ENCODE data around the gene CUEDC2. TPM values are rescaled to one million over a fixed set of nuclear protein-coding genes. Genes with fewer than 3 reads are reported as not detected.

CUEDC2 gene
- total RNA-seq, 2 experiments from 2014 or later: 60.8 to 72.7 TPM

- POLR2A ChIA-PET: interaction anchor here (0.6 to 1.1 kb wide), 2 partner anchors 8 to 11 kb away, joined by 3 read pairs; no protein-coding TSS in a partner anchor
- Mint-ChIP-seq H3K9me3 (ENCODE audit: low read depth) (no peaks in the 10 kb centered on the region), H3K36me3 (ENCODE audit: low read depth) (peaks cover 29% of the 10 kb centered on the region), H3K4me1 (peaks cover 25% of the 10 kb centered on the region), H3K27ac (peak overlapping the region; percentile 95), H3K27me3 (no peaks in the 10 kb centered on the region), H3K4me3 (no peak overlapping the region)
- CTCF ChIA-PET: interaction anchor here (0.7 to 4.8 kb wide), 7 partner anchors 9 to 284 kb away, joined by 3 to 25 read pairs (median 3); no protein-coding TSS in a partner anchor
- intact Hi-C loops (cut with DNase I, micrococcal nuclease): loop anchor here in 1 of 2 experiments (1.0 kb wide), 1 partner anchor 8 kb away; no protein-coding TSS in a partner anchor
- ATAC-seq (no peak), DNase-seq (no peak)
Observed at GRCh38 chr10:102453502-102453901, 21.1 kb upstream of the CUEDC2 start.

- peak; percentile 85 for DNase-seq
- peak; percentile 55 for ATAC-seq
- intact Hi-C loops (cut with DNase I, micrococcal nuclease): loop anchor here in 1 of 2 experiments (1.0 kb wide), 1 partner anchor 8 kb away; no protein-coding TSS in a partner anchor
- Mint-ChIP-seq H3K27me3 (no peaks in the 10 kb centered on the region), H3K4me1 (peaks cover 25% of the 10 kb centered on the region), H3K36me3 (ENCODE audit: low read depth) (peaks cover 29% of the 10 kb centered on the region), H3K9me3 (ENCODE audit: low read depth) (no peaks in the 10 kb centered on the region), H3K4me3 (peak overlapping the region; percentile 29), H3K27ac (peak overlapping the region; percentile 95)
- CTCF ChIA-PET: interaction anchor here (0.6 to 4.8 kb wide), 10 partner anchors 9 to 560 kb away, joined by 3 to 25 read pairs (median 3); no protein-coding TSS in a partner anchor
- POLR2A ChIA-PET: interaction anchor here (0.6 to 1.1 kb wide), 4 partner anchors 9 to 22 kb away, joined by 3 to 9 read pairs (median 3); no protein-coding TSS in a partner anchor
Observed at GRCh38 chr10:102452672-102453340, 20.4 kb upstream of the CUEDC2 start.

DNA sequence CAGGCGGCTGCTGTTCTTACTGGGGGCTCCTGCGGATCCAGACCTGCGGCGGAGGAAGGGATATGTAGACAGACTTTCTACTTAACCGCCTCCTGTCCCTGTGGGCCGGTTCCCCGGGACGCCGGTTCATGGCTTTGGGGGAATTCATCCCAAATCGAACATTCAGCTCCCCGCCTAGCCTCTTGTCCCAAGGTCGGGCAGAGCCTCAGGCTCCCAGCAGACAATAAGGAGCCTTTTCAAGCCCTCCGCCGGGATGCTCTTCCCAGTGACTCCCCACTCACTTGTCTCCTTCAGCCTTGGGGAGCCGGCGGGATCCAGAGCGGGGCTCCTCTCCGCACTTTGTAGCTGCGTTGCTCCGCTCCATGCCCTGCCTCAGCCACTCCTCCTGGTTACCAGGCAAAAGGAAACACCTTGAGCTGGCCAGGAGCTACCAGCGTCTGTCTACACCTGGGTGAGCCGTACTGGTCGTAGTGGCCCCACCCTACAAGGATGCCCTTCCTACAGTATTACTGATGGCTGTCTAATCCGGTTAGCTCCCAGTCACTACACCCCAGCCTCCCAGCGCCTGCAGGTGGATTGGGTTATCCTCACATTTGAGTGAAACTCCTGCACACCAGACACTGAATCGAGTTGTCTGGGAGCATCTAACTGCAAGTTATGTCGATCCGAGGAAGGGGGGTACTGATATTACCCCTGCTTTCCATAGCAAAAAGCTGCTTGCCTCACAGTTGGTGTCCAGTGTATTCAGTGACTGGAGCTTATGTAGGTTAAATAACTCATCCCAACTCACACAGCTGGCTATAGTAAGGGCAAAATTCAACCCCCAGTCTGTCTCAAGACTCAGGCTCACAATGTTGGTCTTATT lies 19.0 kb upstream of the CUEDC2 start, which contains the start of gene C10orf95:
Gene C10orf95, minus strand, starts transcription at position 439 of the 865 bp plus-strand sequence. CDS start 450 bp downstream, outside the sequence.
- H3K27ac Mint-ChIP-seq: peak within 1 kb of the TSS; percentile 95
- peak; percentile 20 for DNase-seq
- peak within 1 kb of the TSS; percentile 95 for H3K4me3 Mint-ChIP-seq
- H3K27me3 Mint-ChIP-seq: no peaks in the 10 kb centered on the region
- peaks cover 25% of the 10 kb centered on the region for H3K4me1 Mint-ChIP-seq
- H3K36me3 Mint-ChIP-seq (ENCODE audit: low read depth): peaks cover 24% of the 10 kb centered on the region
- no peak for ATAC-seq
- H3K9me3 Mint-ChIP-seq (ENCODE audit: low read depth): no peaks in the 10 kb centered on the region
- ChIA-PET POLR2A (interaction anchor here (0.8 to 2.1 kb wide), 7 partner anchors 11 to 126 kb away, joined by 3 to 11 read pairs (median 3); partner anchors contain the start of genes CUEDC2, FBXL15 and NFKB2), CTCF (interaction anchor here (0.5 to 4.8 kb wide), 18 partner anchors 11 to 1242 kb away, joined by 3 to 25 read pairs (median 4); partner anchors contain the start of genes CUEDC2 and FBXL15)
- intact Hi-C loops (cut with DNase I, micrococcal nuclease): loop anchor here in 1 of 2 experiments (1.0 to 2.0 kb wide), 2 partner anchors 27 to 51 kb away; partner anchors contain the start of gene ACTR1A

DNA sequence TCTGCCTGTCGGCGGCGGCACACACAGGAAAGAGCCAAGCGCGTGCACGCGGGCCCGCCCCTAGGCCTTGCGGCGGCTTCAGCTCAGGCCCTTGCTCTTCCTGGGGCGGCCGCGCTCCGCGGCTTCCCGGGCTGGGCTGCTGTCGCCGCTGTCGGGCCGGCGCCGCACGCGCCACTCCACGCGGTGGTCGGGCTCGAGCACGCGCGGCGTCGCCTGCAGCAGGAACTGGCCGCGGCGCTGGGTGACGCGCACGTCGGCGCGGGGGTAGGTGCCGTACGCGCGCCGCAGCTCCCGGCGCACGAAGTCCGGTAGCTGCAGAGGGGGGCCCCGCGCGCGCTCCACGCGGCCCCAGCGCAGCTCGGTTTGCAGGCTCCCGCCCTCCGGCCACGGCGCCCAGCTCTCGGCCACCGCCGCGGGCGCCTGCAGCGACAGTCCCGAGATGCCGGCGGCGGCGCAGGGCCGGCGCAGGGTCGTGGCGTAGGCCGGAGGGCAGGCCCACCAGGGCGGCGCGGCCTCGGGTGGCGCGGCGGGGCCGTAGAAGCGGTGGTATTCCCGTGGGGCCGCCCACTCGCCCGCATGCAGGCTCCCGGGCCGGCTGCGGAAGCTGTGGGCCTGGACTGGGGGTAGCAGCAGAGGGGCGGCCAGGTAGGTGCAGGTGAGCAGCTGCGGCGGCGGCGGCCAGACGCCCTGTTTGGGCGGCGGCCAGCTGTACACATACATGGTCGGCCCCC lies 18.2 kb upstream of the CUEDC2 start:
- ATAC-seq (peak; percentile 66), DNase-seq (peak; percentile 91)
- peaks cover 25% of the 10 kb centered on the region for H3K4me1 Mint-ChIP-seq
- peak overlapping the region; percentile 93 for H3K27ac Mint-ChIP-seq
- ChIA-PET CTCF (interaction anchor here (0.5 to 4.8 kb wide), 15 partner anchors 12 to 1243 kb away, joined by 3 to 25 read pairs (median 4); partner anchors contain the start of genes CUEDC2 and FBXL15), POLR2A (interaction anchor here (0.6 to 2.1 kb wide), 11 partner anchors 11 to 110 kb away, joined by 3 to 9 read pairs (median 3); partner anchors contain the start of genes CUEDC2, FBXL15 and NFKB2)
- H3K9me3 Mint-ChIP-seq (ENCODE audit: low read depth): no peaks in the 10 kb centered on the region
- H3K36me3 Mint-ChIP-seq (ENCODE audit: low read depth): peaks cover 21% of the 10 kb centered on the region
- H3K27me3 Mint-ChIP-seq: no peaks in the 10 kb centered on the region
- peak overlapping the region; percentile 95 for H3K4me3 Mint-ChIP-seq
- intact Hi-C loops (cut with DNase I, micrococcal nuclease): loop anchor here (1.0 to 2.0 kb wide), 10 partner anchors 11 to 298 kb away; partner anchors contain the start of genes ACTR1A (in 2 of the 2), CUEDC2 (in 1 of the 2) and NOLC1 (in 1 of the 2)

- Mint-ChIP-seq H3K27ac (peak overlapping the region; percentile 93), H3K4me3 (peak overlapping the region; percentile 95), H3K27me3 (no peaks in the 10 kb centered on the region), H3K4me1 (peaks cover 25% of the 10 kb centered on the region), H3K9me3 (ENCODE audit: low read depth) (no peaks in the 10 kb centered on the region), H3K36me3 (ENCODE audit: low read depth) (peaks cover 19% of the 10 kb centered on the region)
- ChIA-PET POLR2A (interaction anchor here (0.6 to 2.1 kb wide), 9 partner anchors 11 to 109 kb away, joined by 3 to 9 read pairs (median 3); partner anchors contain the start of genes CUEDC2, FBXL15 and NFKB2), CTCF (interaction anchor here (0.7 to 4.8 kb wide), 9 partner anchors 12 to 98 kb away, joined by 3 to 25 read pairs (median 5); partner anchors contain the start of genes CUEDC2 and FBXL15)
- ATAC-seq (no peak), DNase-seq (no peak)
- intact Hi-C loops (cut with DNase I, micrococcal nuclease): loop anchor here (1.0 to 2.0 kb wide), 10 partner anchors 11 to 298 kb away; partner anchors contain the start of genes ACTR1A (in 1 of the 2), CUEDC2 (in 1 of the 2) and NOLC1 (in 1 of the 2)
Observed at GRCh38 chr10:102450124-102450373, 17.7 kb upstream of the CUEDC2 start.

DNA sequence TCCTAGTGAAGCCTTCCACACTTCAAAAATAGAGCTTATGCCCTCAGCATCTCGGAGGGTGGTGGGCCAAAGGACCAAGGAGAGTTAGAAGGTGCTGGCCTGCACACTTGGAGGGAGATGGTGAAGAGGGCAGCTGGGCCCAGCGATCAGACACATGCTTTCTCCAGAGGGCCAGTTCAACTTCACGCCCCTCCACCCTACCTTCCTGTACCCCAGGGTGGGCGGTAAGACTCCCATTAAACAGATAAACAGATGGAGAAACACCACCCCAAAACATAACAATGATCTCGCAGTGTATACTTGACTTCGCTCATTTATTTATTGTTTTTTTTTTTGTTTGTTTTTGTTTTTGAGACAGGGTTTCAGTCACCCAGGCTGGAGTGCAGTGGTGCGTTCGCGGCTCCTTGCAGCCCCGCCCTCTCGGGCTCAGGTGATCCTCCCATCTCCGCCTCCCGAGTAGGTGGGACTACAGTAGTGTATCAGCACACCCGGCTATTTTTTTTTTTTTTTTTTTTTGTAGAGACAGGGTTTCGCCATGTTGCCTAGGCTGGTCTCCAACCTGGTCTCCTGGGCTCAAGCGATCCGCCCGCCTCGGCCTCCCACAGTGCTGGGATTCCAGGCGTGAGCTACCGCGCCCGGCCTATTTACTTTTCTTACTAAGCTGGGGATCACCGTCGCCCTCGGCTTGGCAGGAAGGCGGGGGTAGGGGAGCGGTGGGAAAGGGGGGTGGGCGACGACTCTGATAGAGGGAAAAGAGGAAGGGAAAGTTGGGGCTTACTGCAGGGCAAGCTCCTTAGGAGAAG lies 17.1 kb upstream of the CUEDC2 start:
- CTCF ChIA-PET: interaction anchor here (0.7 to 4.8 kb wide), 10 partner anchors 13 to 97 kb away, joined by 3 to 25 read pairs (median 6); partner anchors contain the start of genes CUEDC2 and FBXL15
- Mint-ChIP-seq H3K4me3 (peak overlapping the region; percentile 95), H3K4me1 (peaks cover 25% of the 10 kb centered on the region), H3K36me3 (ENCODE audit: low read depth) (peaks cover 17% of the 10 kb centered on the region), H3K27ac (peak overlapping the region; percentile 93), H3K27me3 (no peaks in the 10 kb centered on the region), H3K9me3 (ENCODE audit: low read depth) (no peaks in the 10 kb centered on the region)
- ATAC-seq (peak; percentile 75), DNase-seq (peak; percentile 94)
- intact Hi-C loops (cut with DNase I, micrococcal nuclease): loop anchor here (1.0 to 2.0 kb wide), 11 partner anchors 12 to 297 kb away; partner anchors contain the start of genes CUEDC2 (in 2 of the 2), ACTR1A (in 1 of the 2) and NOLC1 (in 1 of the 2)
- POLR2A ChIA-PET: interaction anchor here (0.6 to 2.1 kb wide), 9 partner anchors 12 to 109 kb away, joined by 3 to 9 read pairs (median 3); partner anchors contain the start of genes CUEDC2 and FBXL15

GRCh38 chr10:102444851-102445250 lies 12.5 kb upstream of the CUEDC2 start:
- POLR2A ChIA-PET: no interaction called here
- Mint-ChIP-seq H3K36me3 (ENCODE audit: low read depth) (no peaks in the 10 kb centered on the region), H3K27ac (no peak overlapping the region), H3K4me1 (peaks cover 8% of the 10 kb centered on the region), H3K4me3 (no peak overlapping the region), H3K27me3 (no peaks in the 10 kb centered on the region), H3K9me3 (ENCODE audit: low read depth) (no peaks in the 10 kb centered on the region)
- CTCF ChIA-PET: no interaction called here
- ATAC-seq (no peak), DNase-seq (no peak)
- intact Hi-C loops (cut with DNase I, micrococcal nuclease): no loop called here

DNA sequence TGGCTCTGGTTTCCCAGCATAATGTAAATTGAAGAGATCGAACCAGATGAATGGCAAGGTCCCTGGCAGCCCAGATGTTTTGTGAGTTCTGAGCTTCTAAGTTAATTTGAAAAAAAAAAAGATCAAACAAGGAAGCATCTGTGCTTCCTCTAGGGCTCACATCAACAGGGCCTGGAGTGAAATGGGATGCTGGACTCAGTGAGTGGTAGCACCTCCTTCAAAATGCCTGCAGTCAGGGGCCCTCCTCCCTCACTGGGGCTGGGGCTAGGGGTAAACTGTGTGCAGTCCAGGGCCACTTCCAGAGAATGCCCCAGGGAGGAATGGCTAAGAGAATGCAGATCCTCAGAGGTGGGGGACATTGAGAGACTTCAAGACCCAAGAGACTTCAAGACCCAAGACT lies 6.0 kb upstream of the CUEDC2 start:
- ChIA-PET POLR2A (no interaction called here), CTCF (interaction anchor here (0.6 to 1.0 kb wide), 2 partner anchors 206 to 208 kb away, joined by 3 read pairs; no protein-coding TSS in a partner anchor)
- no peak for ATAC-seq
- Mint-ChIP-seq H3K36me3 (ENCODE audit: low read depth) (peaks cover 9% of the 10 kb centered on the region), H3K27me3 (no peaks in the 10 kb centered on the region), H3K4me1 (peaks cover 38% of the 10 kb centered on the region), H3K27ac (no peak overlapping the region), H3K9me3 (ENCODE audit: low read depth) (no peaks in the 10 kb centered on the region), H3K4me3 (no peak overlapping the region)
- intact Hi-C loops (cut with DNase I, micrococcal nuclease): loop anchor here in 1 of 2 experiments (10.0 kb wide), 1 partner anchor 956 kb away; the partner anchor contains the start of genes ATP5MK and PDCD11
- no peak for DNase-seq

DNA sequence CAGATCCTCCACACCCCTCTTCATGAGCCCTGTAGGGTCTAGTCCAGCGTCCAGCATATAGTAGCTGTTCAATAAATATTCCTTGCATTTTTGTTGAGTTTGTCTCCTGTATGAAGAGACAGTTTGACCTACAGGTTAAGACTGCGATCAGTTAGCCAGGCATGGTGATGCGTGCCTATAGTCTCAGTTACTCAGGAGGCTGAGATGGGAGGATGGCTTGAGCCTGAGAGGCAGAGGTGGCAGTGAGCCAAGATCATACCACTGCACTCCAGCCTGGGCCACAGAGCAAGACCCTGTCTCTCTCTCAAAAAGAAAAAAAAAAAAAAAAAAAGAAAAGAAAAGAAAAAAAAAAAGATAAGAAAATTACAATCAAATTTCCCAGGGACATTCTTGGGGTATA lies 5.1 kb upstream of the CUEDC2 start:
- Mint-ChIP-seq H3K9me3 (ENCODE audit: low read depth) (no peaks in the 10 kb centered on the region), H3K4me1 (peaks cover 42% of the 10 kb centered on the region), H3K4me3 (peak overlapping the region; percentile 77), H3K27ac (no peak overlapping the region), H3K36me3 (ENCODE audit: low read depth) (peaks cover 9% of the 10 kb centered on the region), H3K27me3 (no peaks in the 10 kb centered on the region)
- ChIA-PET CTCF (interaction anchor here (0.6 kb wide), 1 partner anchor 207 kb away, joined by 3 read pairs; no protein-coding TSS in a partner anchor), POLR2A (no interaction called here)
- ATAC-seq (no peak), DNase-seq (no peak)
- intact Hi-C loops (cut with DNase I, micrococcal nuclease): loop anchor here in 1 of 2 experiments (10.0 kb wide), 1 partner anchor 957 kb away; the partner anchor contains the start of genes ATP5MK and PDCD11
